Dendritic cell treated with granulocyte-macrophage colony-stimulating factor and Interleukin-4, amounts not matched to agents 40 ng/mL and 50 ng/mL, for 4 days (primary cell): ENCODE results near the gene OR4D9.
"Not testable (repeated sequence)": the region's sequence is repeated elsewhere in the genome, so short reads cannot be mapped to it uniquely, and the experiment has no call there.

Experiments
- H3K27ac Mint-ChIP-seq: one replicate; pipeline ENCODE4 v1.8.0; 2022; ENCODE audit warnings: mild to moderate bottlenecking, mixed read lengths
- H3K27me3 Mint-ChIP-seq: one replicate; pipeline ENCODE4 v1.8.0; 2022; ENCODE audit warnings: mild to moderate bottlenecking, mixed read lengths
- H3K36me3 Mint-ChIP-seq: one replicate; pipeline ENCODE4 v1.8.0; 2022; ENCODE audit warnings: low read depth, mixed read lengths
- H3K4me1 Mint-ChIP-seq: one replicate; pipeline ENCODE4 v1.8.0; 2022; ENCODE audit warnings: low read depth, mixed read lengths
- H3K4me3 Mint-ChIP-seq: one replicate; pipeline ENCODE4 v1.8.0; 2022; ENCODE audit warnings: mild to moderate bottlenecking, moderate library complexity, mixed read lengths
- H3K9me3 Mint-ChIP-seq: one replicate; pipeline ENCODE4 v1.8.0; 2022; ENCODE audit warnings: mixed read lengths
- intact Hi-C: fragments of 100-400 bp; cut with micrococcal nuclease; formaldehyde crosslinking; loops from one replicate; pipeline ENCODE4 v1.15.0; 2022

The OR4D9 gene

DNA sequence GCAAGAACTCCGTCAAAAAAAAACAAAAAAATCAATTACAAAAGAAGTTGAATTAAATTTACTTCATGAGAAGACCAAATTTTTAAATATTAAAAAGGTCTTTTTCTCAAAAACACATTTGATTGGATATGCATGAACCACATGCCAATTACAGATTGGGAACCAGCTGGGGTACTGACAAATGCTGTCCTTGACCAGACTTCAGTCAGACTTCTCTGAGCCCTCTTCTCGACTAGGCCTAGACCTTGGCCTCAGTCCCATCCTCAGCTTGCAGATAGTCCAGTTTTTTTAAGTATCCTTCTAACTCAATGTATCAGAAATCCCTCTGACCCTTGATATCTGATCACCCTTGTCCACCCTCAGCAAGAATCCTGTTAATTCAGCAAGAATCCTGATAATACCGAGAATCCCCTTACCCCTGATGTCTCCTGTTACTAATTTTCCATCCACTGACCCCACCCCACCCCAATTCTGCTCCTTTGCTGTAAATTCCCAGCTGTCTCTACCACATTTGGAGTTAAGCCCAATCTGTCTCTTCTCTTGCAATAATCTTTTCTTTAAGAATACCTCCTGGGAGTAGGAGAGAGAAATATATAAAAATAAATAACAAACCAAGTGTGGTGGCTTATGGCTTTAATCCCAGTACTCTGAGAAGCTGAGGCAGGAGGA, 30.9 kb downstream of the OR4D9 start:
- Mint-ChIP-seq H3K9me3 (no peaks in the 10 kb centered on the region), H3K4me1 (peaks cover 19% of the 10 kb centered on the region), H3K27ac (no peak overlapping the region), H3K36me3 (no peaks in the 10 kb centered on the region), H3K4me3 (no peak overlapping the region), H3K27me3 (no peaks in the 10 kb centered on the region)
- intact Hi-C loops, result no loop called here

- H3K27ac Mint-ChIP-seq, H3K27me3 Mint-ChIP-seq, intact Hi-C loops, H3K36me3 Mint-ChIP-seq, H3K4me3 Mint-ChIP-seq, H3K9me3 Mint-ChIP-seq: not testable (repeated sequence)
- peaks cover 26% of the 10 kb centered on the region for H3K4me1 Mint-ChIP-seq
These were observed 32.4 kb downstream of the OR4D9 start for GRCh38 chr11:59543713-59544112.

GRCh38 chr11:59544869-59545178, 33.5 kb downstream of the OR4D9 start:
- Mint-ChIP-seq H3K27ac (no peak overlapping the region), H3K4me3 (no peak overlapping the region)

GRCh38 chr11:59545179-59546020, 34.1 kb downstream of the OR4D9 start:
- Mint-ChIP-seq H3K36me3 (no peaks in the 10 kb centered on the region), H3K9me3 (no peaks in the 10 kb centered on the region), H3K27ac (peak overlapping the region; percentile 10), H3K27me3 (peaks cover 1% of the 10 kb centered on the region), H3K4me1 (peaks cover 36% of the 10 kb centered on the region), H3K4me3 (no peak overlapping the region)
- intact Hi-C loops, result no loop called here

More at GRCh38 chr11:59544869-59545178, 33.5 kb downstream of the OR4D9 start:
- Mint-ChIP-seq H3K9me3 (no peaks in the 10 kb centered on the region), H3K4me1 (peaks cover 32% of the 10 kb centered on the region), H3K36me3 (no peaks in the 10 kb centered on the region), H3K27me3 (no peaks in the 10 kb centered on the region)
- intact Hi-C loops, result no loop called here

GRCh38 chr11:59547605-59548308, 36.4 kb downstream of the OR4D9 start:
- H3K27ac Mint-ChIP-seq, H3K36me3 Mint-ChIP-seq, intact Hi-C loops, H3K9me3 Mint-ChIP-seq, H3K4me3 Mint-ChIP-seq: not testable (repeated sequence)
- peaks cover 13% of the 10 kb centered on the region for H3K27me3 Mint-ChIP-seq
- peaks cover 44% of the 10 kb centered on the region for H3K4me1 Mint-ChIP-seq

DNA sequence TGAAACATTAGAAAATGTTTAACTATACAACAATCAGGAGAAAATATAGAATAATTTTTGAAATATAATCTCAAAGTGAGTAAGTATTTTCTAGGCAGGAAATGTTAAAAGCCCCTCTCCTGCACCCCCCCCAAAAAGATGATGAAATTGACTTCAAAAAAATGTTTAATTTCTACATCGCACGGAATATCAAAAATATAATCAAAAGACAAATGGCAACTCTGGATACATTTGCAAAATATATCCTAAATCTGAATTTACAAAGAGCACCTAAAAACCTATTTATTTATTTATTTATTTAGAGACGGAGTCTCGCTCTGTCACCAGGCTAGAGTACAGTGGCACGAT, 36.9 kb downstream of the OR4D9 start:
- peaks cover 44% of the 10 kb centered on the region for H3K4me1 Mint-ChIP-seq
- H3K9me3 Mint-ChIP-seq, result no peaks in the 10 kb centered on the region
- intact Hi-C loops, result no loop called here
- peaks cover 14% of the 10 kb centered on the region for H3K27me3 Mint-ChIP-seq
- H3K4me3 Mint-ChIP-seq, result no peak overlapping the region
- no peak overlapping the region for H3K27ac Mint-ChIP-seq
- H3K36me3 Mint-ChIP-seq, result no peaks in the 10 kb centered on the region

DNA sequence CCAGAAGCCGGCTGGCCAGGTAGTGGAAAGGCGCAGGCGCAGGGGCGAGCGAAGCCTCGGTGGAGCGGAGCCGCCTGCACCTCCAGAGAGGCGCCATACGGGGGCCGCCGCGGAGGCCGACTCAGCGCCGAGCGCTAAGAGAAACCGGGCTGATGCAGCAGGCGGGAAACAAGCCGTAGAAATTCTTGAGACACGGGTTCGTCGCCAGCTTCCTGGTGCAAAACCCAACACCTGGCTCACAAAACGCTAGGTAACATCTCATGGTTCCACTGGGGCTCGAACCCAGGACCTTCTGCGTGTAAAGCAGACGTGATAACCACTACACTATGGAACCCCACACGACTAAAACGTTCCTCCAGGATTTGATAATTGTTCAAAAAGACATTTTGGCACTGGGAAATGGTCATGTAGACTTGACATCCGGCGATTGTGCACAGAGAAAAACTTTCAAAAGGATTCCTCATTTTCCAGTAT, 39.1 kb downstream of the OR4D9 start:
- H3K4me3 Mint-ChIP-seq, result peak overlapping the region; percentile 72

GRCh38 chr11:59550842-59551658, 39.7 kb downstream of the OR4D9 start:
- no peaks in the 10 kb centered on the region for H3K36me3 Mint-ChIP-seq
- peaks cover 41% of the 10 kb centered on the region for H3K4me1 Mint-ChIP-seq
- H3K9me3 Mint-ChIP-seq, result no peaks in the 10 kb centered on the region
- peaks cover 37% of the 10 kb centered on the region for H3K27me3 Mint-ChIP-seq
- peak overlapping the region; percentile 83 for H3K27ac Mint-ChIP-seq
- intact Hi-C loops, result no loop called here
- peak overlapping the region; percentile 72 for H3K4me3 Mint-ChIP-seq

More for the DNA sequence above, 39.1 kb downstream of the OR4D9 start:
- Mint-ChIP-seq H3K27me3 (peaks cover 31% of the 10 kb centered on the region), H3K27ac (peak overlapping the region; percentile 83), H3K36me3 (no peaks in the 10 kb centered on the region), H3K4me1 (peaks cover 37% of the 10 kb centered on the region), H3K9me3 (no peaks in the 10 kb centered on the region)
- intact Hi-C loops, result no loop called here

GRCh38 chr11:59551659-59552521, 40.6 kb downstream of the OR4D9 start:
- intact Hi-C loops, result no loop called here
- Mint-ChIP-seq H3K27me3 (peaks cover 43% of the 10 kb centered on the region), H3K4me3 (no peak overlapping the region), H3K4me1 (peaks cover 42% of the 10 kb centered on the region), H3K36me3 (no peaks in the 10 kb centered on the region), H3K9me3 (no peaks in the 10 kb centered on the region), H3K27ac (no peak overlapping the region)

DNA sequence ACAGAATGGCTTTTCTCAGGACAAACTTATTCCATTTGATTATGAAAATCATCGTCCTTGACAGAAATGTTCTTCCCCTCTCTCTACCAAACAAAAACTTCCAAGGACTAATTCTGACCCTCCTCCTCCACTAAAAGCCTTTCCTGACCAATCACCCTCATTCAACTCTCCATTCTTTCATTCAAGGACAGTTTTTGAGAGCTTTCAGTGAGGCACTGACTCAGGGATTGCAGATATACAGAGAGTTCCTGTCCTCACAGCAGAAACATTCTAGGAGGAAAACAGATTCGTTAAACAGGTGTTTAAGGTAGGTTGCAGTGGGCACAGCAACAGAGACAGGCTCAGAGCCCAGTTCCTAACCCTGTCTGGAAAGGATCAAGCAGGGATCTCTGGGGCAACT, 41.5 kb downstream of the OR4D9 start:
- H3K4me3 Mint-ChIP-seq, result no peak overlapping the region
- H3K4me1 Mint-ChIP-seq, result peaks cover 41% of the 10 kb centered on the region
- H3K27me3 Mint-ChIP-seq, result peaks cover 48% of the 10 kb centered on the region
- no peaks in the 10 kb centered on the region for H3K36me3 Mint-ChIP-seq
- no peak overlapping the region for H3K27ac Mint-ChIP-seq
- intact Hi-C loops, result no loop called here
- H3K9me3 Mint-ChIP-seq, result no peaks in the 10 kb centered on the region

DNA sequence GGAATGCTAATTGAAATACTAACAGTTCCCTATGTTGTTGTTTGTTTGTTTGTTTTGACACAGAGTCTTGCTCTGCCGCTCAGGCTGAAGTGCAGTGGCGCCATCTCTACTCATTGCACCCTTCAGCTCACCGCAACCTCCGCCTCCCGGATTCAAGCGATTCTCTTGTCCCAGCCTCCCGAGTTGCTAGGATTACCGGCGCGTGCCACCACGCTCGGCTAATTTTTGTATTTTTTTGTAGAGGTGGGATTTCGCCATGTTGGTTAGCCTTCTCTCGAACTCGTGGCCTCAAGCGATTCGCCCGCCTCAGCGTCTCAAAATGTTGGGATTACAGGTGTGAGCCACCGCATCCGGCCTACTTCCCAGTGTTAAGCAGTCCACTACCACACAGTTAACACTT, 42.0 kb downstream of the OR4D9 start:
- Mint-ChIP-seq H3K27me3 (peaks cover 48% of the 10 kb centered on the region), H3K4me3 (no peak overlapping the region), H3K36me3 (no peaks in the 10 kb centered on the region), H3K27ac (no peak overlapping the region), H3K4me1 (peaks cover 43% of the 10 kb centered on the region), H3K9me3 (no peaks in the 10 kb centered on the region)
- intact Hi-C loops, result no loop called here

GRCh38 chr11:59555601-59556114, 44.3 kb downstream of the OR4D9 start:
- Mint-ChIP-seq H3K9me3 (no peaks in the 10 kb centered on the region), H3K4me1 (peaks cover 47% of the 10 kb centered on the region), H3K4me3 (peak overlapping the region; percentile 48), H3K27ac (peak overlapping the region; percentile 28), H3K27me3 (peaks cover 52% of the 10 kb centered on the region), H3K36me3 (peaks cover 5% of the 10 kb centered on the region)
- intact Hi-C loops, result no loop called here
